Fibroblast of pulmonary artery (primary cell): ENCODE data around the gene ZDHHC14.
"Not testable (repeated sequence)": the region's sequence is repeated elsewhere in the genome, so short reads cannot be mapped to it uniquely, and the experiment has no call there.

Experiments used
- DNase-seq: peaks from one replicate; pipeline ENCODE4 v3.0.0-alpha.2; 2010; ENCODE audit warnings: low read depth
- H3K4me3 ChIP-seq: replicated peaks from 2 replicates; pipeline ENCODE4 v1.5.1; 2011; ENCODE audit warnings: low read depth, mild to moderate bottlenecking, control low read depth, low read length, moderate library complexity
- TF ChIP-seq, protein P1 (sequence below): IDR thresholded peaks from 2 replicates; pipeline ENCODE4 v1.5.1; 2011; ENCODE audit warnings: mild to moderate bottlenecking, control low read depth, low read length, inconsistent platforms; ENCODE audit errors: missing control alignments

The ZDHHC14 gene

DNA sequence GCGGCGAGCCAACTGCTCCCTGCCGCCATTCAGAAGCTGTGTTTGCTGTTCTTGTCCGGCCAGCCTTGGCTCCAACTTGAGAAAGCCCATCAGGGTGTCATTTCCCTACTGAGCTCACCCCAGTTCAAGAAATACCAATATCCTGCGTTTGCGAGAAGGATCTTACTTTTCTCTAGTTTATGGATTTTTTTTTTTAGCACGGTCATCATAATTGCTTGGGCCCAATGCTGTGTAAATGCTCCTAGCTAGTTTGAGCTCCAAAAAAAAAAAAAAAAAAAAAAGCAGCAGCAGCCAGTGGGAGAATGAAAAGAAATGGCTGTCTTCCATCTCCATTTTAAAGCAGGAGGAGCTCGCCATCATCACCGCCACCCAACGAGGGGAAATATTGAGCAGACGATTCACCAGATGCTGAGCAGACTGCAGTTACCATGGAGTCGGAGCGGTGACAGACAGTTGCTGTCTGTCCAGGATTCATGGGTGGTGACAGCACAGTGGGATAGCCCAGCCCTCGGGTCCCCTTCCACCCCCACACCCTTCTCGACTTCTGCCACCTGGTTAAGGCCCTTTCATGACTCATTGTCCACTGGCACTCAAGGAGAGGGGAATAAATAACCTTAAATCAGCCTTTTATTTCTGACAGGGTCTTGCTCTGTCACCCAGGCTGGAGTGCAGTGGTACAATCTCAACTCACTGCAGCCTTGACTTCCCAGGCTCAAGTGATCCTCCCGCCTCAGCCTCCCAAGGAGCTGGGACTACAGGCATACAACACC, 309.6 kb downstream of the ZDHHC14 start:
- H3K4me3 ChIP-seq = no peak overlapping the region
- no peak for DNase-seq
- TF ChIP-seq, protein P1, sequence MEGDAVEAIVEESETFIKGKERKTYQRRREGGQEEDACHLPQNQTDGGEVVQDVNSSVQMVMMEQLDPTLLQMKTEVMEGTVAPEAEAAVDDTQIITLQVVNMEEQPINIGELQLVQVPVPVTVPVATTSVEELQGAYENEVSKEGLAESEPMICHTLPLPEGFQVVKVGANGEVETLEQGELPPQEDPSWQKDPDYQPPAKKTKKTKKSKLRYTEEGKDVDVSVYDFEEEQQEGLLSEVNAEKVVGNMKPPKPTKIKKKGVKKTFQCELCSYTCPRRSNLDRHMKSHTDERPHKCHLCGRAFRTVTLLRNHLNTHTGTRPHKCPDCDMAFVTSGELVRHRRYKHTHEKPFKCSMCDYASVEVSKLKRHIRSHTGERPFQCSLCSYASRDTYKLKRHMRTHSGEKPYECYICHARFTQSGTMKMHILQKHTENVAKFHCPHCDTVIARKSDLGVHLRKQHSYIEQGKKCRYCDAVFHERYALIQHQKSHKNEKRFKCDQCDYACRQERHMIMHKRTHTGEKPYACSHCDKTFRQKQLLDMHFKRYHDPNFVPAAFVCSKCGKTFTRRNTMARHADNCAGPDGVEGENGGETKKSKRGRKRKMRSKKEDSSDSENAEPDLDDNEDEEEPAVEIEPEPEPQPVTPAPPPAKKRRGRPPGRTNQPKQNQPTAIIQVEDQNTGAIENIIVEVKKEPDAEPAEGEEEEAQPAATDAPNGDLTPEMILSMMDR = no peak

DNA sequence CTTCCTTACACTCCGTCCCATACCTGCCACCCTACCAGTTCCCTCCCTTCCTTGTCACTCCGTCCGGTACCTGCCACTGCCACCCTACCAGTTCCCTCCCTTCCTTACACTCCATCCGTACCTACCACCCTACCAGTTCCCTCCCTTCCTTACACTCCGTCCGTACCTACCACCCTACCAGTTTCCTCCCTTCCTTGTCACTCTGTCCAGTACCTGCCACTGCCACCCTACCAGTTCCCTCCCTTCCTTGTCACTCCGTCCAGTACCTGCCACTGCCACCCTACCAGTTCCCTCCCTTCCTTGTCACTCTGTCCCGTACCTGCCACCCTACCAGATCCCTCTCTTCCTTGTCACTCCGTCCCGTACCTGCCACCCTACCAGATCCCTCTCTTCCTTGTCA, 310.6 kb downstream of the ZDHHC14 start:
- not testable (repeated sequence) for DNase-seq

GRCh38 chr6:157693867-157694266, 312.9 kb downstream of the ZDHHC14 start:
- TF ChIP-seq, protein P1 = no peak
- DNase-seq = no peak
- no peak overlapping the region for H3K4me3 ChIP-seq

More for the DNA sequence above, 310.6 kb downstream of the ZDHHC14 start:
- not testable (repeated sequence) for H3K4me3 ChIP-seq

DNA sequence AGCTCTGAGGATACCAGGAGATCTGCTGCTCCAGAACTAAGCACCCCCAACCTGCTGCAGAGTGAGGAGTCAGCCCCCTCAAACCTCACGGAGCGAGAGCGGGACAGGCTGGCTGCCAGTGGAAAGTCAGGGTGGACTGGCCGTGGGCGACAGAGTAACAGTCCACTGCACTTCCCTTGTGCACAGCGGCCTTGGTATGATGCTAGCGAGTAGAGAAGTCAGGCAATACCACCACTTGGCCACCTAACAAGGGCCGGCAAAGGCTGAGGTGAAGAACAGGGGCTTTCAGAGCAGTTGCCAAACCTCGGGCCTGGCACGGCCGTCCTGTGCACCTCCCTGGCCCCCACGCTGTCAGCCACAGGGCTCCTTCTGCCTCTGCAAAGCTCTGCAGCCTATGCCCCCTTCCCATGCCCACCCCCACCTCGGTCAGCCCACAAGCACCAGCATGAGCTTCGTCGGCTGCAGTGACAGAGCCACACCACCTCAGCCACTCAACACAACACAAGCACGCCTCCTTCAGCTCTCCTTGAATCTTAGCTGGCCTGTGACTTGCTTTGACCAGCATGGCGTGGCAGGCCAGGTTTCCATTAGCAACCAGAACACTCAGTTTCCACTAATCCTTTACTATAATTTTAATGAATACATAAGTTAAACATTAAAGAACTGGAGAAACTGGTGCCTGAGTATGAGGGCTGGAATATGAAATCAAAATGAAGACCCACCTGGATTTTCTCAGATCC, 314.5 kb downstream of the ZDHHC14 start:
- H3K4me3 ChIP-seq = no peak overlapping the region
- TF ChIP-seq, protein P1 = no peak
- no peak for DNase-seq

DNA sequence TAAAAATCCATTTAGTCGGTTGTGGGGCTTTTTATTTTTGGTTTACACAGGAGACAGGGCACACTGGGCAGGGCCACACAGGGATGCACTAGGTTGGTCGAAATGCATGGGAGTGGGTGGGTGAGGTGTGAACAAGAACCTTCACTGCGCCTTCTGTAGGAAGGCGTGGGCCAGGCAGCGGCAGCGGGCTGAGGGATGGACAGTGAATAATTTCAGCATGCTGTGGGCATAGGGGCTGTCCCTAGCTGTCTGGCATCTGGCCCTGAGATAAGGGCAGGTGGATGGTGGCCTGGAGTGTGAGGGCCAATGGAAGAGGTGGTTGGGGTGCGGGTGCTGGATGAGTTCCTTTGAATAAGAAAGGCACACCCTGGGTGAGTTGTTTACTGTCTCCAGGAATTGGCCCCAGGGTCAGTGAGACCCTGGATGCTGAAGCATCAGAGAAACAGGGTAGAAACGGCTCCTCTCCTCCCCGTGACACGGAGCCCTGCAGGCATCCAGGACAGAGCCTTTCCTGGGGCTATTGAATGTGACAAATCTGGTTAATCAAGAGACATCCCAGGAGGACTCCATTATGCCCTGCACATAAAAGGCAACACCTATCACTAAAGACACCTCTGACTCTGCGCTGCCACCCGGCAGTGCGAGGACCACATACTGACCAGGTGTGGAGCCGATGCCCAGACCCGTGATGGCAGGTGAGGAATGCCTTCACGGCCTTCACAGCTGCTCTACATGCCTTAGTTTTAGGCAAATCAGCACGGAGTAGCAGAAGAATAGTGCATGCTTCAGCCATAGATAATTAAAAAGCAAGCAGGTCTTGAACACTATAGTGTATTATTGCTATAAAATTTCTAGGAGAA, 319.0 kb downstream of the ZDHHC14 start:
- no peak for DNase-seq
- TF ChIP-seq, protein P1 = no peak
- no peak overlapping the region for H3K4me3 ChIP-seq

DNA sequence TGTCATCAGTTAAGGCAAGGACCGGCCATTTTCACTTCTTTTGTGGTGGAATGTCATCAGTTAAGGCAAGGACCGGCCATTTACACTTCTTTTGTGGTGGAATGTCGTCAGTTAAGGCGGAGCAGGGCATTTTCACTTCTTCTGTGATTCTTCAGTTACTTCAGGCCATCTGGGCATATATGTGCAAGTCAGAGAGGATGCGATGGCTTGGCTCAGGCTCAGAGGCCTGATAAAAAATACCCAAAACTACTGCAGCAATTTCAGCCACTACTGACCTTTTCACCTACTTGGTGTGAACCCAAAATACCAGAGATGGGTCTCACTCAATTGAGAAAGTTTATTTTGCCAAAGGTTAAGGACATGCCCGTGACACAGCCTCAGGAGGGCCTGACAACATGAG, 325.4 kb downstream of the ZDHHC14 start:
- not testable (repeated sequence) for DNase-seq, H3K4me3 ChIP-seq

DNA sequence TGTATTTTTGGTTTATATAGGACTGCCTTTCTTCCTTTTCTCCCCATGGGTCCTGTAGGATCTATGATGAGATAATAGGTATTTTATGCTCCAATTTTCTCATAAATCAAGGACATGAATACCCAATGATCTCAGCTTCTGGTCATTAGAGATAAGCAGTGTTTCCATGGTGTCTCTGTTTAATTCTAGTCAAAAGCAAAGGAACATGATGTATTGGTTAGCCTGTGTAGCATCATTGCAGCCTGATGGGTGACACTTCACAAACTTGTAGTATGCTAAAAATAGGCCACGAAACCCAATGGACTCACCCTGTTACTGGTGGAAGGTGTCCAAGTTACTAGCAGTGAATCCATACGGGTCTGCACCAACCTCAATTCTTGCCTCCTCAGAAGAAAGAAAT, 325.9 kb downstream of the ZDHHC14 start:
- TF ChIP-seq, protein P1 = no peak
- DNase-seq = no peak
- no peak overlapping the region for H3K4me3 ChIP-seq
